Skin of body (tissue), 2 donors: ENCODE results near the gene AMPH. TPM values are rescaled to one million over a fixed set of nuclear protein-coding genes. Genes with fewer than 3 reads are reported as not detected.
"Not testable (repeated sequence)": the region's sequence is repeated elsewhere in the genome, so short reads cannot be mapped to it uniquely, and the experiment has no call there.

Source experiments
- DNase-seq: peaks from one replicate; lab custom pipeline; 2025; lab: John Stamatoyannopoulos, UW
- total RNA-seq: library from RNA; depleted of rRNA; stranded (reverse); fragments of >200 nt; gene quantifications from one replicate; pipeline ENCODE4 v1.2.3, GENCODE V29; 2014

AMPH gene
- total RNA-seq, 1 donor from 2014 or later: 3.5 TPM

DNA sequence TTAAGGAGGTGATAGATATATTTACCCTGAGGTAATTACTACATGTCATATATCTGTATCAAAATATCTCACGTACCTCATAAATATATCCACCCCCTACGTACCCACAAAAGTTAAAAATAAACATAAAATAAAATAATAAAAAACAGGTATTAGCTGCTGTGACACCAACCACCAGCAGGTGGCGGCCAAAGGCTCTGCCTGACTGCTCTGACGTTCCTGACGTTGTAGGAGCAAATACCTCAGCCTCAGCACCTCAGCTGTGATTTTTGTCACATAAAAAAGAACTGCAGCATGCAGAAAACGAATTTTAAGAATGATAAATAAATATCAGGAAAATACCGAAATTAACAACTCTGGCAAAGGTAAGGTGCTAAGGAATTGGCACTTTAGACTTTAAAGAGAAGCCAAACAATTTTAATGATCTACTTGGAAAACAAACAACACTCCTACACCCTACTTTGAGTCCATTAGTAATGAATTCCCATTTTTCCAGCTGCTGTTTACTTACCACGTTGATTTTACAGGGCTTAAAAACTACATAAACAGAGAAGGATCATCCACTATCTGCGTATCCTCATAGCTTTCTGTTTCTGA, 232.3 kb downstream of the AMPH start:
- no peak for DNase-seq

GRCh38 chr7:38396852-38397251, 234.3 kb downstream of the AMPH start:
- no peak for DNase-seq

GRCh38 chr7:38395921-38396552, 235.1 kb downstream of the AMPH start:
- not testable (repeated sequence) for DNase-seq

GRCh38 chr7:38394660-38395059, 236.5 kb downstream of the AMPH start:
- DNase-seq: no peak

GRCh38 chr7:38393874-38394273, 237.3 kb downstream of the AMPH start:
- DNase-seq: no peak

DNA sequence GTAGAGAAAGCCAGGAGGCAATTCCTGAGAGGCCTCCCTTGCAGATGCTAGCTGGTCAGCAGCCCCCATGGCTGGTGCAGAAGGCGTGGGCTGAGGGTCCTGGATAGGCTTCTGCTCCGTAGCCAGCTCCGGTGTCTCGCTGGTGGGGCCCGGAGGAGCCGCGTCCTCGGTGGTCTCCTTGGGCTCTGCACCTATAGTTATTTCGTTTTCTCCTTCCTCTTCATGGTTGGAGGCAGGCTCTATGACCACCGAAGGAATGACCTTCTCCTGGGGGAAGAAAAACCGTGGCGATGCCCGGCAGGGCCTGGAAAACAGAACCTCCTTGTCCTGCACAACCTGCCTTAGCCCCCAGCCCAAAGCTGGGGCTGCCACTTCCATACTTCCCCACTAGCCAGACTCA, 239.4 kb downstream of the AMPH start:
- DNase-seq: no peak

GRCh38 chr7:38385682-38386081, 245.5 kb downstream of the AMPH start:
- no peak for DNase-seq

DNA sequence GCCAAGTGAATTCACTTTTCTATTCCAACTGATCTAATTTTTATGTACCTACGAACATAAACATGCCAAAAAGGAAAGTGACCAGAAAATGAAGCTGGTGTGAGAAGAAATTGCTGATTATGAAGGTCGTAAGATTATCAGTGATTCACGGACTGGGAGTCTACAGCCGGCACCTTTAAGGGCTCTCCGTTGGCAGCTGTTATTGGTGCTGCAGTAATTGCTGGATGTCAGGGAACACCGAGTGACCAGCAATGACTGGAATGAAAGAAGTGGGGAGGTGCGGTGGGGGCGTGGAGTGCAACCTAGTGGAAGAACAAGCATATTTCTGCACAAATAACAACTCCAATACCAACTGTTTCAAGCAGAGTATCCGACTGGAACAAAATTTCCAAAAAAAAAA, 247.9 kb downstream of the AMPH start:
- no peak for DNase-seq

GRCh38 chr7:38382684-38383083, 248.5 kb downstream of the AMPH start:
- DNase-seq: no peak

- DNase-seq: no peak
These were observed 255.7 kb downstream of the AMPH start for GRCh38 chr7:38375453-38375852.

- no peak for DNase-seq
These were observed 256.7 kb downstream of the AMPH start for GRCh38 chr7:38374507-38374906.

- DNase-seq: no peak
These were observed 258.0 kb downstream of the AMPH start for GRCh38 chr7:38373155-38373554.

- no peak for DNase-seq
These were observed 258.9 kb downstream of the AMPH start for GRCh38 chr7:38372290-38372689.

GRCh38 chr7:38369816-38370493, 261.2 kb downstream of the AMPH start:
- DNase-seq: peak; percentile 50

- DNase-seq: no peak
These were observed 263.0 kb downstream of the AMPH start for GRCh38 chr7:38368191-38368605.

DNA sequence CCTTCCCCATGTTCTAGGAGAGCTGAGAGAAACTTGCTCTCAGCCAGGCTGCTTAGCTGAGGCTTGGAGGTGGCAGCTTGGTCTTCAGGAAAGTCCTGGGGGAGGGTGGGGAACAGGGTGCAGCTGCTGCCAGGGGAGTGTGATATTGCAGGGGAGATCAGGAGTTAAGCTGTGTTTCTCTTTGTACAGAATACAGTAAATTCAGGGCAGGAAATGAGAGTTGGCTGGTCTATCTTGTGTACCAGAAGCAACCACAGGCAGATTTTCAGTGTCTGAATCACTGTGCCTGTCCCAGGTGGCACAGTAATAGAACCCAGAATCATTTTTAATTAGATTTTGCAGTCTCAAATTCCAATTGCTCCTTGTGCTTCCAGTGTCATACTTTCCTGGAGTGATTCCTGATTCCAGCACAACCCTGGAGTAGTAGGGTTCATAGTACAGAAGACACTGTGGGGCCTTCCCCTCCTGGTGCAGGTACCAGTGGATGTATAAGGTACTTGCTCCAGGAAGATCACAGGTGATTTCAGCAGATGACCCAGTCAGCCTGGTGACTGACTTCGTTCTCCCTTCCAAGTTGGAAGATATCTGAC, 263.8 kb downstream of the AMPH start:
- no peak for DNase-seq

DNA sequence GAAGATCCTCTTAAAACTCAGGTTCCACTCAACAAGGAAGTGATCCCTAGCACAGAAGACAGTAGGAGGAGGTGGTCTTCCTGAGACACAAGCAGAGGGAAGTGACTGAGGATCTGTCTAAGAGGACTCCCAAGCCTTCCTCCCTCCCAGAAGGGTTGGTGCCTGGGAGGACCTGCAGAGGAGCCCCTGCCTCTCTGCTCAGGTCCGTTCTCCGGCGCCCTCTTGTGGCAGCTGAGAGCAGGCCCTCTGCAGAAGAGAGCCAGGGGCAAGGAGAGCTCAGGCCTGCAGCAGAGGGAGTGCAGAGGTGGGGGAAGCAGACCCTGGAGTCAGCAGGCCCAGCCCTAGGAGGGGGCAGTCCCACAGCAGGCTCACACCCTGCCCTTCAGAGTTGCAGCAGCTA, 267.8 kb downstream of the AMPH start:
- DNase-seq: not testable (repeated sequence)

DNA sequence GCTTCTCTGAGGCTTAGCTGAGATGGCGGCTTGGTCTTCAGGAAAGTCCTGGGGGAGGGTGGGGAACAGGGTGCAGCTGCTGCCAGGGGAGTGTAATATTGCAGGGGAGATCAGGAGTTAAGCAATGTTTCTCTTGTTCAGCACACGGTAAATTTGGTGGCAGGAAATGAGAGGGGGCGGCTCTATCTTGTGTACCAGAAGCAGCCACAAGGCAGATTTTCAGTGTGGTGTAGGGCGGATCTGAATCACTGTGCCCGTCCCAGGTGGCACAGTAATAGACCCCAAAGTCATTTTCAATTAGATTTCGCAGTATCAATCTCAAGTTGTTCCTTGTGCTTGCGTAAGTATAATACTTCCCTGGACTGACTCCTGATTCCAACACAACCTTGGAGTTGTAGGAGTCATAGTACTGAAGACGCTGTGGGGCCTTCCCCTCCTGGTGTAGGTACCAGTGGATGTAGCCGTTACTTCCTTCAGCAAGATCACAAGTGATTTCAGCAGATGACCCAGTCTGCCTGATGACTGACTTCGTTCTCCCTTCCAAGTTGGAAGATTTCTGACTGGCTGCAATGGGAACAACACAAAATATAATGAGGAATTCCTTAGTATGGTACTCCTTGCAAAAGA, 268.4 kb downstream of the AMPH start:
- not testable (repeated sequence) for DNase-seq

DNA sequence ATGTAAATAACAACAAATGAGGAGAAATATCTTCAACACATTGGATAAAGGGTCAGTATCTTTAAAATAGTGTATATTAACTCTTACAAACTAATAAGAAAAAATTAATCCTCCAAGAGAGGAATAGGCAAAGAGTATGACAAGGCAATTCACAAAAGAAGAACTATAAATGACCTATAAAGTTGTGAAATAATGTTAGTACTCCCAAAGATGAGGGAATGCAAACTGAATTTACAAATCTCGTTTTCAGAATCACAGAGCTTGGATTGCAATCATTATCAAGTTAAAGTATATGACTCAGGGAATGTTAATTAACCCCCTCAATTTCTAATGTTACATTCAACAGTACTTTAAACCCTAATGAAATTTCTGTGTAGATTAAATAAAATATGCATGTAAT, 270.4 kb downstream of the AMPH start:
- no peak for DNase-seq

- not testable (repeated sequence) for DNase-seq
These were observed 272.0 kb downstream of the AMPH start for GRCh38 chr7:38359071-38359601.

DNA sequence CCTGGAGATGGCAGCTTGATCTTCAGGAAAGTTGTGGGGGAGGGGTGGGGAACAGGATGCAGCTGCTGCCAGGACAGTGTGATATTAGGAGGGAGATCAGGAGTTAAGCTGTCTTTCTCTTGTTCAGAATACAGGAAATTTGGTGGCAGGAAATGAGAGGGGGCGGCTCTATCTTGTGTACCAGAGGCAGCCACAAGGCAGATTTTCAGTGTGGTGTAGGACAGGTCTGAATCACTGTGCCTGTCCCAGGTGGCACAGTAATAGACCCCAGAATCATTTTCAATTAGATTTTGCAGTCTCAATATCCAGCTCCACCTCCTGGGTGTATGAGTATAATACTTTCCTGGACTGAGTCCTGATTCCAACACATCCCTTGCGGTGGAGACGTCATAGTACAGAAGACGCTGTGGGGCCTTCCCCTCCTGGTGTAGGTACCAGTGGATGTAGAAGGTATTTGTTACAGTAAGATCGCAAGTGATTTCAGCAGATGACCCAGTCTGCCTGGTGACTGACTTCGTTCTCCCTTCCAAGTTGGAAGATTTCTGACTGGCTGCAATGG, 272.8 kb downstream of the AMPH start:
- DNase-seq: not testable (repeated sequence)
